HCT116 (cell line): Measurements from ENCODE around the gene CASP10.

Experiments
- CTCF ChIP-seq, 3 experiments: fragments of 200-600 bp in 1 of 3; sonication (generic) in 1 of 3; IDR thresholded peaks in 2 of 3; conservative IDR thresholded peaks in 1 of 3; 2 replicates each; pipeline ENCODE4 v1.5.1; 2012 to 2017; ENCODE audit warnings: low read depth in 2 of 3, low read length in 2 of 3, antibody characterized with exemption in 1 of 3, borderline replicate concordance in 1 of 3, control low read depth in 1 of 3, mild to moderate bottlenecking in 1 of 3, mixed read lengths in 1 of 3, mixed run types in 1 of 3, moderate library complexity in 1 of 3; ENCODE audit not compliant: insufficient read depth in 1 of 3
- ELF1 ChIP-seq: IDR thresholded peaks from 2 replicates; pipeline ENCODE4 v1.6.1; 2012; ENCODE audit warnings: low read depth, borderline replicate concordance
- EZH2phosphoT487 ChIP-seq: fragments of 200-600 bp; IDR thresholded peaks from 2 replicates; pipeline ENCODE4 v1.6.1; 2018; ENCODE audit warnings: antibody characterized with exemption, borderline replicate concordance
- POLR2A ChIP-seq: IDR thresholded peaks from 2 replicates; pipeline ENCODE4 v1.7.0; 2011; ENCODE audit warnings: borderline replicate concordance; ENCODE audit not compliant: insufficient read depth, insufficient read length; ENCODE audit errors: extremely low read depth
- POLR2AphosphoS5 ChIP-seq: IDR thresholded peaks from 2 replicates; pipeline ENCODE4 v1.6.1; 2011; ENCODE audit warnings: mild to moderate bottlenecking, low read depth, low read length, moderate library complexity
- RAD21 ChIP-seq: IDR thresholded peaks from 2 replicates; pipeline ENCODE4 v1.6.1; 2012; ENCODE audit warnings: low read depth, mild to moderate bottlenecking
- TCF7L2 ChIP-seq: IDR thresholded peaks from 2 replicates; pipeline ENCODE4 v1.7.0; 2011; ENCODE audit warnings: borderline replicate concordance, inconsistent platforms; ENCODE audit not compliant: insufficient read depth, insufficient read length; ENCODE audit errors: extremely low read depth

GRCh38 chr2:201223089-201224073, 40.4 kb downstream of the CASP10 start:
- TF ChIP-seq POLR2AphosphoS5 (no peak), TCF7L2 (no peak), CTCF (IDR thresholded peaks at IDR 0.05 in 2 of 3, conservative IDR thresholded peaks at IDR 0.05 in 1 of 3; ENCODE audit: borderline replicate concordance in 1 of 3, insufficient read depth in 1 of 3, low read depth in 2 of 3, low read length in 2 of 3) (no peak), EZH2phosphoT487 (no peak), RAD21 (no peak), ELF1 (no peak), POLR2A (no peak)
